Measurements from ENCODE around the gene ABCD4.

DNA sequence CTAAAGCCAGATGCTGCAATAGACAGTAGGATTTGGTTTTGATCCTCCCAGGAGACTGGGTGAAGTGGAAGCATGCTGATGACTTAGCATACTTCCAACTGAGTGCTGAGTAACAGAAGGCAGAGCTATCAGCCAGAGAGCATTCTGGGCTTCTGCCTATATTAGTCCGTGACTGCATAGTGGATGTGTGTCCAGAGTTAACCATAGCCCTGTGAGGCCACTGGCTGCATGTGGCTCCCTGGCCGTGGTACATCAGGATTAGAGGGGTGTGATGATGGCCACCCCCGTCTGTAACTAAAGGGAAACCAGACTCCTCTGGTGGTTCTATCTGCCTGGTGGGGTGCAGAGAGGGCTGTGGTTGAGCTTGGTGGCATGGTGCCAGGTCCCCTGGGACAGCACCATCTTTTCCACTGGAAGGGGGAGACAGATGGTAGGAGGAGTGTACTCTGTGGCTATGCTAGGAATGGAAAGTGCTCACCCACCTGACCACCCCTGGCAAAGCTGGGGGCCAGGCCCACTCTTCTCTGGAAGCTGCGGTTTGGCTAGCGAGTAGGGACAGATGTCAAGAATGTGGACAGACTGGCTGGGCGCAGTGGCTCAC, 27.4 kb downstream of the ABCD4 start:
- TF ChIP-seq, protein P1, sequence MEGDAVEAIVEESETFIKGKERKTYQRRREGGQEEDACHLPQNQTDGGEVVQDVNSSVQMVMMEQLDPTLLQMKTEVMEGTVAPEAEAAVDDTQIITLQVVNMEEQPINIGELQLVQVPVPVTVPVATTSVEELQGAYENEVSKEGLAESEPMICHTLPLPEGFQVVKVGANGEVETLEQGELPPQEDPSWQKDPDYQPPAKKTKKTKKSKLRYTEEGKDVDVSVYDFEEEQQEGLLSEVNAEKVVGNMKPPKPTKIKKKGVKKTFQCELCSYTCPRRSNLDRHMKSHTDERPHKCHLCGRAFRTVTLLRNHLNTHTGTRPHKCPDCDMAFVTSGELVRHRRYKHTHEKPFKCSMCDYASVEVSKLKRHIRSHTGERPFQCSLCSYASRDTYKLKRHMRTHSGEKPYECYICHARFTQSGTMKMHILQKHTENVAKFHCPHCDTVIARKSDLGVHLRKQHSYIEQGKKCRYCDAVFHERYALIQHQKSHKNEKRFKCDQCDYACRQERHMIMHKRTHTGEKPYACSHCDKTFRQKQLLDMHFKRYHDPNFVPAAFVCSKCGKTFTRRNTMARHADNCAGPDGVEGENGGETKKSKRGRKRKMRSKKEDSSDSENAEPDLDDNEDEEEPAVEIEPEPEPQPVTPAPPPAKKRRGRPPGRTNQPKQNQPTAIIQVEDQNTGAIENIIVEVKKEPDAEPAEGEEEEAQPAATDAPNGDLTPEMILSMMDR (IDR thresholded peaks at IDR 0.05; ENCODE audit: insufficient read depth, low read length), result no peak
- TF ChIP-seq POLR2AphosphoS5 (IDR thresholded peaks at IDR 0.05; ENCODE audit: low read depth) (no peak), SPI1 (IDR thresholded peaks at IDR 0.05; ENCODE audit: borderline replicate concordance, low read depth) (no peak)

All from HL-60 (cell line).